Parathyroid adenoma (tissue), 2 donors: ENCODE data around the gene DCTN4.
A peak's percentile ranks its signal among the peaks of the same experiment; 100 is the strongest.

Experiments
- H2AFZ ChIP-seq: fragments of 300-600 bp; sonication (generic); one replicate; pipeline ENCODE4 v1.7.0; 2017; ENCODE audit warnings: antibody characterized with exemption, mild to moderate bottlenecking
- H3K27ac ChIP-seq: fragments of 300-600 bp; sonication (generic); one replicate; pipeline ENCODE4 v1.7.0; 2017
- H3K27me3 ChIP-seq: fragments of 300-600 bp; sonication (generic); one replicate; pipeline ENCODE4 v1.7.0; 2017; ENCODE audit warnings: low read length; ENCODE audit not compliant: control insufficient read depth, insufficient read depth
- H3K36me3 ChIP-seq: fragments of 300-600 bp; sonication (generic); one replicate; pipeline ENCODE4 v1.7.0; 2017; ENCODE audit warnings: low read length; ENCODE audit not compliant: control insufficient read depth, insufficient read depth
- H3K4me1 ChIP-seq: fragments of 300-600 bp; sonication (generic); one replicate; pipeline ENCODE4 v1.7.0; 2017; ENCODE audit warnings: control low read depth
- H3K4me2 ChIP-seq: fragments of 300-600 bp; sonication (generic); one replicate; pipeline ENCODE4 v1.7.0; 2017; ENCODE audit warnings: low read length
- H3K4me3 ChIP-seq: fragments of 300-600 bp; sonication (generic); one replicate; pipeline ENCODE4 v1.7.0; 2017; ENCODE audit warnings: low read depth, low read length
- H3K79me2 ChIP-seq: fragments of 300-600 bp; sonication (generic); one replicate; pipeline ENCODE4 v1.7.0; 2017; ENCODE audit warnings: control low read depth
- H3K9ac ChIP-seq: fragments of 300-600 bp; sonication (generic); one replicate; pipeline ENCODE4 v1.7.0; 2017; ENCODE audit warnings: mild to moderate bottlenecking
- H3K9me3 ChIP-seq: fragments of 300-600 bp; sonication (generic); one replicate; pipeline ENCODE4 v1.7.0; 2017; ENCODE audit warnings: low read length; ENCODE audit not compliant: control insufficient read depth
- CTCF ChIP-seq: fragments of 300-600 bp; sonication (generic); IDR thresholded peaks from one replicate; pipeline ENCODE4 v1.7.0; 2017; ENCODE audit warnings: antibody characterized with exemption, mild to moderate bottlenecking
- donor health status: primary hyperparathyroidism.

The DCTN4 gene

GRCh38 chr5:150672237-150672883 is 86.5 kb downstream of the DCTN4 start:
- H3K27ac ChIP-seq, result no peak overlapping the region
- H3K4me2 ChIP-seq, result peak overlapping the region; percentile 43
- H3K9me3 ChIP-seq, result no peaks in the 10 kb centered on the region
- no peaks in the 10 kb centered on the region for H3K27me3 ChIP-seq
- no peak overlapping the region for H3K4me3 ChIP-seq
- TF ChIP-seq CTCF, result no peak
- H2AFZ ChIP-seq, result peak overlapping the region; percentile 61
- H3K36me3 ChIP-seq, result no peaks in the 10 kb centered on the region
- no peaks in the 10 kb centered on the region for H3K4me1 ChIP-seq
- no peaks in the 10 kb centered on the region for H3K79me2 ChIP-seq
- H3K9ac ChIP-seq, result no peak overlapping the region

DNA sequence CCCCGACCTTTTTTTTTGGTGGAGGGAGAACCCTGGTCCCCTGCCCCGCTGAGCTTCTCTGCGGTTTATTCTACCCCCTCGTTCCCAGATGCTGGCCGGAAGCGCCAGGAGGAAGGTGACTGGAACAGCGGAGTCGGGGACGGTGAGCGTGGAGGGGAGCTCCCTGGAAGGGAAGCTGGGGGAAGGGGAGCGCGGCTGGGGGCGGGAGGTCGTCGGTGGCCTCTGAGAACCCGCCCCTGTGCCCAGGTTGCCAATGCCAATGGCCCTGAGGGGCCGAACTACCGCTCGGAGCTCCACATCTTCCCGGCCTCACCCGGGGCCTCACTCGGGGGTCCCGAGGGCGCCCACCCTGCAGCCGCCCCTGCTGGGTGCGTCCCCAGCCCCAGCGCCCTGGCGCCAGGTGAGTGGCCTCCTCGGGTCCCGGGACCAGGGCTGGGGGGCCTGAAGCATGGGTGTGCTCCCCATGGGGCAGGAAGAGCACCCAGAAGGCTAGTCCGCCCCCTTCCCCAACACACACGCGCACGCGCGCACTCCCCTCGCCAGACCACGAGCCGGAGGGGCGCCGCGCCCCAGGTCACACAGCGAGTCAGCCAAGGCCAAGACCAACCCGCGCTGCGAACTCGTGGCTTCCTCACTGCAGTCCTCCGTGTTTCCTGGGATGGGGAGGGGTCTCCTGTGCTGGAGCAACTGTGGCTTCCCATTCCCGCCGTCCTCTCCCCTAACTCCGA is 87.1 kb downstream of the DCTN4 start:
- Histone ChIP-seq H3K9me3 (no peaks in the 10 kb centered on the region), H3K36me3 (no peaks in the 10 kb centered on the region), H3K4me1 (no peaks in the 10 kb centered on the region), H3K4me2 (peak overlapping the region; percentile 43), H3K27me3 (no peaks in the 10 kb centered on the region), H2AFZ (peak overlapping the region; percentile 61), H3K9ac (no peak overlapping the region), H3K4me3 (no peak overlapping the region), H3K27ac (no peak overlapping the region), H3K79me2 (no peaks in the 10 kb centered on the region)
- no peak for TF ChIP-seq CTCF

DNA sequence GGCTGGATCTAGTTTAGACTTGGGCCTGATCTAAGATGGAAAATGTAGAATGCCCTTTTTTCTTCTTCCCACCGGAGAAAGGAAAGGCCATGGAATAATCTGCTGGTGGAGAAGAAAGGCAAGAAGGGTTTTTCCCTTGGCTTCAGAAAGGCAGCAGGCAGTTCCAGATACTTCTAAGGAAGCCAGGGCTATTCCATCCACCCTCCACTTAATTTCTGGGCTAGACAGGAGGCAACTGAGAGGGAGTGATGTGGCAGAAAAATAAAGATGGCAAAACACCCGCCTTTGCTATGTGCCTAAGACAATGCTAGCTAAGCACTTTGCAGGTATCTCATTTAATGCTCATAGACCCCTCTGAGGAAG is 87.9 kb downstream of the DCTN4 start:
- H3K4me1 ChIP-seq, result no peaks in the 10 kb centered on the region
- no peaks in the 10 kb centered on the region for H3K27me3 ChIP-seq
- H2AFZ ChIP-seq, result no peak overlapping the region
- H3K4me2 ChIP-seq, result no peak overlapping the region
- H3K9ac ChIP-seq, result no peak overlapping the region
- H3K4me3 ChIP-seq, result no peak overlapping the region
- H3K79me2 ChIP-seq, result no peaks in the 10 kb centered on the region
- no peak overlapping the region for H3K27ac ChIP-seq
- no peaks in the 10 kb centered on the region for H3K36me3 ChIP-seq
- H3K9me3 ChIP-seq, result no peaks in the 10 kb centered on the region
- TF ChIP-seq CTCF, result no peak

DNA sequence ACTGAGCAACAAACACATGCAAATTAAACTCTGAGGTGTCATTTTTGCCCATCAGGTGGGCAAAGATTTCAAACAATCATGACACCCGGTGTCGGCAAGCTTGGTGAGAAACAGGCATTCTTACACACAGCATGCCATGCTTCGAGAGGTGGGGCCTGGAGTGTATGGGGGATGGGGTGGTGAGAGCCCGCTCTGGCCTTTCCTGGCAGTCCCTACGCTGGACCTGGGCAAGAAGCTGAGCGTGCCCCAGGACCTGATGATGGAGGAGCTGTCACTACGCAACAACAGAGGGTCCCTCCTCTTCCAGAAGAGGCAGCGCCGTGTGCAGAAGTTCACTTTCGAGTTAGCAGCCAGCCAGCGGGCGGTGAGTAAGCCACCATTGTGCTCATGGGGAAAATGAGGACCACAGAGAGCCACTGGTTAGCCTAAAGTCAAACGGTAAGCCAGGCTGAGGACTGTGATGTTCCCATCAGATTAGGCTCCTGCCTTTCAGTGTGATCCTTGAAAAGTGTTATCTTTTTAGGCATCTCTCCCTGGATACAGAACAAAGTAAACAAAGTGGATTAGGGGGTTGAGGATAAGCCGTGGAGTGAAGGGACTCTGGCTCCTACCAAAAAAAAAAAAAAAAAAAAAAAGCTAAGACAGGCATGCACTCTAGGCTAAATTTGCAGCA is 88.4 kb downstream of the DCTN4 start:
- no peaks in the 10 kb centered on the region for H3K27me3 ChIP-seq
- H3K9me3 ChIP-seq, result no peaks in the 10 kb centered on the region
- TF ChIP-seq CTCF, result no peak
- no peaks in the 10 kb centered on the region for H3K79me2 ChIP-seq
- no peak overlapping the region for H3K9ac ChIP-seq
- H3K4me1 ChIP-seq, result no peaks in the 10 kb centered on the region
- no peak overlapping the region for H3K27ac ChIP-seq
- H3K4me2 ChIP-seq, result no peak overlapping the region
- H2AFZ ChIP-seq, result no peak overlapping the region
- H3K36me3 ChIP-seq, result no peaks in the 10 kb centered on the region
- no peak overlapping the region for H3K4me3 ChIP-seq
